ENCODE measurements around the gene TLK1. TPM values are rescaled to one million over a fixed set of nuclear protein-coding genes. Genes with fewer than 3 reads are reported as not detected.

Gene TLK1
- total and polyA plus RNA-seq, 2 donors (not counting 3 experiments of a cell fraction or from before 2014, with no cell fraction given), result 5.8 to 62.7 TPM

DNA sequence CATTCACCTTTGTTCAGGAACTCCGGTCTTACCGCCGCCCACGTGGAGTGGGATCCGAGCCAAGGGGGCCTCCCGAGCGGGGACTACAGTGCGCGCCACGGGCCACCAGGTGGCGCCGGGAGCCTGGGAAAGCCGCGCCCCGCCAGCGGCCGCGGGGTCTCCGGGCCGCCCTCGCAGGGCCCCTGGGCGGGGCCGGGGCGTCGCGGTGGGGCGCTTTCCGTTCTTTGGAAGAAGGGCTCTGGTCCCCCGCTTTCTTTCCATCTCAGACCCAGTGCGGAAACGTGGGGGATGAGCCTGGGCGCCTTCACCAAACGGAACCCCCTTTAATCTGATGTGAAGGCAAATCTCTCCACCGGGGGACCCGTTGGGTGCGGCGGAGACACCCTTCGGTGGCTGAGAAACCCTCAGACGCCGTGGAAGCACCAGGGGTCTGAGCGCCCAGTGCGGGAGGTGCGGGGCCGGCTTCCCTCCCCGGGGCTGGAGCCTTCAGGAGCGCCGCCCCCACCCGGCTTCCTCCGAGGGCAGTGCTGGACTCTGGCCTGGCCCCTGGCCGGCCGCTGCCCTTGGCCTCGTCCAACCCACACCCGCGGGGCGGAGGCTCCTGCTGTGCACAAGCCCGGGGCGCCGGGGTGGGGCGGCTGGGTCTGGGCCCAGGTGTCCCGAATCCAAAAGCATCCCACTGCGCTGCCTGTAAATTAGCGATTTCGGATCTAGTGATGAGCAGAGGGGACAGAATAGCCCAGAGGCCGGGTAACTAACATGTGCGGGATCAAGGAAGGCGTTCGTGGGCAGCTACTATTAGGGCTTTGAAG lies 187.0 kb downstream of the TLK1 start:
- intact Hi-C loops (cut with micrococcal nuclease), result loop anchor here (1.0 to 10.0 kb wide), 8 partner anchors 113 to 1131 kb away; partner anchors contain the start of genes CYBRD1, DCAF17, DLX2 and DYNC1I2
- ChIA-PET POLR2A (no interaction called here), CTCF (interaction anchor here (0.7 to 6.7 kb wide), 15 partner anchors 36 to 1153 kb away, joined by 3 to 86 read pairs (median 5); partner anchors contain the start of gene TLK1)
- Histone ChIP-seq H3K9me1 (replicated peaks; ENCODE audit: control insufficient read depth, extremely low read depth, insufficient read depth, low read length) (no peaks in the 10 kb centered on the region), H3K4me3 (replicated peaks in 1 of 3; ENCODE audit: insufficient read depth in 1 of 3, low read depth in 1 of 3, low read length in 3 of 3) (peak overlapping the region; percentile 54 to 74 (median 69)), H2AFZ (ENCODE audit: low read depth, low read length) (peak overlapping the region; percentile 90), H3K9ac (replicated peaks; ENCODE audit: extremely low read depth, insufficient read depth, low read length) (peak overlapping the region; percentile 94), H3K27me3 (ENCODE audit: control insufficient read depth in 2 of 2, insufficient read depth in 2 of 2, low read length in 2 of 2) (no peaks in the 10 kb centered on the region), H3K4me2 (ENCODE audit: insufficient read depth, low read length) (peak overlapping the region; percentile 81), H3K36me3 (ENCODE audit: control insufficient read depth in 2 of 2, extremely low read depth in 1 of 2, insufficient read depth in 2 of 2, low read length in 2 of 2) (no peaks in the 10 kb centered on the region), H3K4me1 (ENCODE audit: control insufficient read depth, extremely low read depth, insufficient read depth, low read length) (peaks cover 8% of the 10 kb centered on the region), H4K20me1 (replicated peaks; ENCODE audit: control insufficient read depth, extremely low read depth, insufficient read depth, low read length) (no peaks in the 10 kb centered on the region), H3K79me2 (ENCODE audit: control insufficient read depth, insufficient read depth, low read length) (no peaks in the 10 kb centered on the region), H3K27ac (ENCODE audit: insufficient read depth, low read depth, low read length) (peak overlapping the region; percentile 79), H3K9me3 (replicated peaks; ENCODE audit: control insufficient read depth, insufficient read depth, low read length) (no peaks in the 10 kb centered on the region)
- TSS peak; percentile 72 for BruUV-seq (replicated peaks)
- DNase-seq (ENCODE audit: low read depth, low spot score) (peak; percentile 85), FAIRE-seq (peak; percentile 77)
- TF ChIP-seq, protein P1, sequence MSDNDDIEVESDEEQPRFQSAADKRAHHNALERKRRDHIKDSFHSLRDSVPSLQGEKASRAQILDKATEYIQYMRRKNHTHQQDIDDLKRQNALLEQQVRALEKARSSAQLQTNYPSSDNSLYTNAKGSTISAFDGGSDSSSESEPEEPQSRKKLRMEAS (IDR thresholded peaks at IDR 0.05; ENCODE audit: insufficient read depth, insufficient read length), result peak; percentile 75
- TF ChIP-seq FOS (IDR thresholded peaks at IDR 0.05; ENCODE audit: borderline replicate concordance, insufficient read depth, low read length) (no peak), POLR2AphosphoS5 (IDR thresholded peaks at IDR 0.05; ENCODE audit: insufficient read depth, low read depth, low read length) (peak; percentile 82), GATA2 (IDR thresholded peaks at IDR 0.05; ENCODE audit: insufficient read depth, insufficient read length, low read depth, low read length) (no peak), MYC (IDR thresholded peaks at IDR 0.05; ENCODE audit: low read depth, low read length) (peak; percentile 49), JUN (IDR thresholded peaks at IDR 0.05; ENCODE audit: borderline replicate concordance, insufficient read depth, insufficient read length, low read depth) (no peak), EZH2 (IDR thresholded peaks at IDR 0.05; ENCODE audit: borderline replicate concordance, low read depth, low read length, severe bottlenecking) (no peak), POLR2A (IDR thresholded peaks at IDR 0.05; ENCODE audit: low read depth, low read length) (peak; percentile 67)
- TF ChIP-seq, protein P2, sequence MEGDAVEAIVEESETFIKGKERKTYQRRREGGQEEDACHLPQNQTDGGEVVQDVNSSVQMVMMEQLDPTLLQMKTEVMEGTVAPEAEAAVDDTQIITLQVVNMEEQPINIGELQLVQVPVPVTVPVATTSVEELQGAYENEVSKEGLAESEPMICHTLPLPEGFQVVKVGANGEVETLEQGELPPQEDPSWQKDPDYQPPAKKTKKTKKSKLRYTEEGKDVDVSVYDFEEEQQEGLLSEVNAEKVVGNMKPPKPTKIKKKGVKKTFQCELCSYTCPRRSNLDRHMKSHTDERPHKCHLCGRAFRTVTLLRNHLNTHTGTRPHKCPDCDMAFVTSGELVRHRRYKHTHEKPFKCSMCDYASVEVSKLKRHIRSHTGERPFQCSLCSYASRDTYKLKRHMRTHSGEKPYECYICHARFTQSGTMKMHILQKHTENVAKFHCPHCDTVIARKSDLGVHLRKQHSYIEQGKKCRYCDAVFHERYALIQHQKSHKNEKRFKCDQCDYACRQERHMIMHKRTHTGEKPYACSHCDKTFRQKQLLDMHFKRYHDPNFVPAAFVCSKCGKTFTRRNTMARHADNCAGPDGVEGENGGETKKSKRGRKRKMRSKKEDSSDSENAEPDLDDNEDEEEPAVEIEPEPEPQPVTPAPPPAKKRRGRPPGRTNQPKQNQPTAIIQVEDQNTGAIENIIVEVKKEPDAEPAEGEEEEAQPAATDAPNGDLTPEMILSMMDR (IDR thresholded peaks at IDR 0.05; ENCODE audit: extremely low read depth in 1 of 2, insufficient read depth in 1 of 2, low read depth in 1 of 2, low read length in 2 of 2), result peak; percentile 83 to 98
- dilution Hi-C loops (cut with MboI; ENCODE audit: extremely low pct_ligation_motif_present, low sequenced_read_pairs), result no loop called here

Data from endothelial cell of umbilical vein (primary cell).